Measurements from ENCODE around the gene BICC1.

DNA sequence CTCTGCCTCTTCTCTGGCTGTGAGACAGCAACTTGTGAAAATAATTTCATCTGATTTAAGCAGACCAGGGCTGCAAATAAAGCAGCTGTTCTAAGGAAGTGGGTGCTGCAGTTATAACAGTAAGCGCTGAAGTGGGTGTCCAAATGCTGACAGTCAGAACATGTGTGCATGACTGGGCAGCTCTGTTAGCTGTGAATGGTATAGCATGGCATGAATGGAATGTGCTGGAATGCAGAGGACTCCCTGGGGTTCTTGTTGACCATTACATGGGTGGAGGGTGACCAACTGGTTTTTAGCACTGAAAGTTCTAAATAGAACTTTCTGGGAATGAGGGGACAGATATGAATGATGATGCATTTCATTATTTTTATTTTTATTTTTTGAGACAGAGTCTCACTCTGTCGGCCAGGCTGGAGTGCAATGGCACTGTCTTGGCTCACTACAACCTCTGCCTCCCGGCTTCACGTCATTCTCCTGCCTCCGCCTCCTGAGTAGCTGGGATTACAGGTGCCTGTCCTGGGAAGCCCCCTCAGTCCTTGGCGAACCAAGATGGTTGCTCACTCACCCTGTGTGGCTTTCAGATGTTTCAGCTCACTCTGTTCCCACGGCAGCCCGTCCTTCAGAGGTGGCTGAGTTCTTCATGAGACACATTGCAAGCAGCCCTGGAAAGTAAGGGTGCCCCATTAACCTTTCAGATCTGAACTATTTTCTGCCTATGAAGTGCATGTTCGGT is 344.0 kb downstream of the BICC1 start:
- TF ChIP-seq, protein P1, sequence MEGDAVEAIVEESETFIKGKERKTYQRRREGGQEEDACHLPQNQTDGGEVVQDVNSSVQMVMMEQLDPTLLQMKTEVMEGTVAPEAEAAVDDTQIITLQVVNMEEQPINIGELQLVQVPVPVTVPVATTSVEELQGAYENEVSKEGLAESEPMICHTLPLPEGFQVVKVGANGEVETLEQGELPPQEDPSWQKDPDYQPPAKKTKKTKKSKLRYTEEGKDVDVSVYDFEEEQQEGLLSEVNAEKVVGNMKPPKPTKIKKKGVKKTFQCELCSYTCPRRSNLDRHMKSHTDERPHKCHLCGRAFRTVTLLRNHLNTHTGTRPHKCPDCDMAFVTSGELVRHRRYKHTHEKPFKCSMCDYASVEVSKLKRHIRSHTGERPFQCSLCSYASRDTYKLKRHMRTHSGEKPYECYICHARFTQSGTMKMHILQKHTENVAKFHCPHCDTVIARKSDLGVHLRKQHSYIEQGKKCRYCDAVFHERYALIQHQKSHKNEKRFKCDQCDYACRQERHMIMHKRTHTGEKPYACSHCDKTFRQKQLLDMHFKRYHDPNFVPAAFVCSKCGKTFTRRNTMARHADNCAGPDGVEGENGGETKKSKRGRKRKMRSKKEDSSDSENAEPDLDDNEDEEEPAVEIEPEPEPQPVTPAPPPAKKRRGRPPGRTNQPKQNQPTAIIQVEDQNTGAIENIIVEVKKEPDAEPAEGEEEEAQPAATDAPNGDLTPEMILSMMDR (IDR thresholded peaks at IDR 0.05 in 8 of 11, conservative IDR thresholded peaks at IDR 0.05 in 3 of 11): no peak
- no peak for TF ChIP-seq POLR2A (IDR thresholded peaks at IDR 0.05)

Measured in spleen (tissue), 7 donors.